ENCODE data around the gene SLC1A7.

Gene SLC1A7

DNA sequence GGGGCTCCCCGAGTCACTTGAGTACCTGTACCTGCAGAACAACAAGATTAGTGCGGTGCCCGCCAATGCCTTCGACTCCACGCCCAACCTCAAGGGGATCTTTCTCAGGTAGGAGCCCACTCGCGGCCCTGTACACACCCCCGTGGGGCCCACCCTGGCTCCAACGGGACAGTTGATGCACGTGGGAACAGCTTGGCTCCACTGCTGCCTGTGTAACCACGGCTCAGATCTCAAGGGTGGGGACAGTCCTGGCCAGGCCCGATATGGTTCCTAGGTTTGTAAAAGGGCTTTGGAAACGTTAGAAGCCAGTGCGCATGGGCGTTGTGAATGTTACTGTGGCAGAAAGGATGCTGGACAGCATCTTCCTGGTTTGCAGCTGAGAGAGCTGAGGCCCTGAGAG lies 61.7 kb downstream of the SLC1A7 start:
- no peak overlapping the region for H2AFZ ChIP-seq (ENCODE audit: low read length, unreplicated experiment)
- H3K79me2 ChIP-seq (ENCODE audit: control insufficient read depth, insufficient read depth, low read length, unreplicated experiment) = no peaks in the 10 kb centered on the region
- H3K27me3 ChIP-seq (ENCODE audit: insufficient read depth, low read length) = no peaks in the 10 kb centered on the region
- H3K36me3 ChIP-seq (ENCODE audit: insufficient read depth, low read length) = no peaks in the 10 kb centered on the region
- H3K4me1 ChIP-seq (ENCODE audit: control insufficient read depth, insufficient read depth, low read length, unreplicated experiment) = no peaks in the 10 kb centered on the region
- H3K4me3 ChIP-seq (ENCODE audit: low read depth, low read length) = no peak overlapping the region
- no peak overlapping the region for H3K27ac ChIP-seq (ENCODE audit: low read depth, low read length)

DNA sequence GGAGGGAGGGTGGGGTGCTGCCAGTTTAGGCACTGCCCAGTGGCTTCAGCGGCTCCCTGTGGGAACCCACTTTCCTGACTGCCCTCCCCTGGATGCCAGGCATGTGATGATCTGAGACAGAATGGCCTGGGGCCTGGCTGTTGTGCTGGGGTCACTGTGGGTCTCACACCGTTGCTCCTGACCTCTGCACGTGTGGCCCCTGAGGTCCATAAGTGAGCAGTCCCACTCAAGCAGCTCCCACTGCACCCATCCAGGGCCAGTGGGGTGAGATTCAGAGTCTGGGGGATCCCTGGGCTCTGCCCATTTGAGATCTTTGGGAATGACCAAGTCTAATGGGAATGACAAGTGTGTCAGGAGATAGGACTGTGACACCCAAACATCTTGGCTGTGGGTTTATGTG lies 62.4 kb downstream of the SLC1A7 start:
- Histone ChIP-seq H3K27me3 (ENCODE audit: insufficient read depth, low read length) (no peaks in the 10 kb centered on the region), H3K27ac (ENCODE audit: low read depth, low read length) (no peak overlapping the region), H3K4me3 (ENCODE audit: low read depth, low read length) (no peak overlapping the region)

DNA sequence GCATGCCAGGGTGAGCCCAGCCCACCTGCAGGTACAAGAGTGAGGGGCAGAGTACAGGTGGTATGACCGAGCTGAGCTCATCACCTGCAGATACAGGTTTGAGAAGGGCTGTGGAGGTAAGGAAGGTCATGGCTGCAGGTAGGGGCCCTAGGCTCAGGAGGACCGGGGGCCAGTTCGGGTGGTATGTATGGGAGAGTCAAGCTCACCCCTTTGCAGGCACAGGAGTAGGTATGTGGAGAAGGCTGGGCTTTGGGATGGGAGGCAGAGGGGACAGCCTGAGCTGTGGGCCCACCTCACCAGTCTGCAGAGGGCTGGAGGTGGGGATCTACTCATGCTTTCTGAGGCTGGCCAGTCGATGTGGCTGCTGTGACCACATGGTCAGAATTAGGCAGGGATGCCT lies 63.2 kb downstream of the SLC1A7 start:
- H3K27ac ChIP-seq (ENCODE audit: low read depth, low read length) = no peak overlapping the region
- no peak overlapping the region for H3K4me3 ChIP-seq (ENCODE audit: low read depth, low read length)
- no peaks in the 10 kb centered on the region for H3K36me3 ChIP-seq (ENCODE audit: insufficient read depth, low read length)
- H3K4me1 ChIP-seq (ENCODE audit: control insufficient read depth, insufficient read depth, low read length, unreplicated experiment) = no peaks in the 10 kb centered on the region
- no peaks in the 10 kb centered on the region for H3K27me3 ChIP-seq (ENCODE audit: insufficient read depth, low read length)
- no peak overlapping the region for H2AFZ ChIP-seq (ENCODE audit: low read length, unreplicated experiment)
- no peaks in the 10 kb centered on the region for H3K79me2 ChIP-seq (ENCODE audit: control insufficient read depth, insufficient read depth, low read length, unreplicated experiment)

More for the DNA sequence above, 62.4 kb downstream of the SLC1A7 start:
- Histone ChIP-seq H3K4me1 (ENCODE audit: control insufficient read depth, insufficient read depth, low read length, unreplicated experiment) (no peaks in the 10 kb centered on the region), H2AFZ (ENCODE audit: low read length, unreplicated experiment) (no peak overlapping the region), H3K79me2 (ENCODE audit: control insufficient read depth, insufficient read depth, low read length, unreplicated experiment) (no peaks in the 10 kb centered on the region), H3K36me3 (ENCODE audit: insufficient read depth, low read length) (no peaks in the 10 kb centered on the region)

DNA sequence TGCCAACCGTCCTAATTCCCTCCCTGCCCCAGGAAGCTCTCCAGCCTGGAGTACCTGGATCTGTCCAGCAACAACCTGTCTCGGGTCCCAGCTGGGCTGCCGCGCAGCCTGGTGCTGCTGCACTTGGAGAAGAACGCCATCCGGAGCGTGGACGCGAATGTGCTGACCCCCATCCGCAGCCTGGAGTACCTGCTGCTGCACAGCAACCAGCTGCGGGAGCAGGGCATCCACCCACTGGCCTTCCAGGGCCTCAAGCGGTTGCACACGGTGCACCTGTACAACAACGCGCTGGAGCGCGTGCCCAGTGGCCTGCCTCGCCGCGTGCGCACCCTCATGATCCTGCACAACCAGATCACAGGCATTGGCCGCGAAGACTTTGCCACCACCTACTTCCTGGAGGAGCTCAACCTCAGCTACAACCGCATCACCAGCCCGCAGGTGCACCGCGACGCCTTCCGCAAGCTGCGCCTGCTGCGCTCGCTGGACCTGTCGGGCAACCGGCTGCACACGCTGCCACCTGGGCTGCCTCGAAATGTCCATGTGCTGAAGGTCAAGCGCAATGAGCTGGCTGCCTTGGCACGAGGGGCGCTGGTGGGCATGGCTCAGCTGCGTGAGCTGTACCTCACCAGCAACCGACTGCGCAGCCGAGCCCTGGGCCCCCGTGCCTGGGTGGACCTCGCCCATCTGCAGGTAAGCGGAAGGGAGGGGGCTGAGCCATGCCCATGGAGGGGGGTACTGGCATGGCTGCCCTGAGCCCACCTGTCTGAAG lies 63.9 kb downstream of the SLC1A7 start:
- H3K27me3 ChIP-seq (ENCODE audit: insufficient read depth, low read length) = no peaks in the 10 kb centered on the region
- no peak overlapping the region for H3K4me3 ChIP-seq (ENCODE audit: low read depth, low read length)
- H3K4me1 ChIP-seq (ENCODE audit: control insufficient read depth, insufficient read depth, low read length, unreplicated experiment) = no peaks in the 10 kb centered on the region
- H3K27ac ChIP-seq (ENCODE audit: low read depth, low read length) = no peak overlapping the region
- H3K79me2 ChIP-seq (ENCODE audit: control insufficient read depth, insufficient read depth, low read length, unreplicated experiment) = no peaks in the 10 kb centered on the region
- H2AFZ ChIP-seq (ENCODE audit: low read length, unreplicated experiment) = no peak overlapping the region
- no peaks in the 10 kb centered on the region for H3K36me3 ChIP-seq (ENCODE audit: insufficient read depth, low read length)

DNA sequence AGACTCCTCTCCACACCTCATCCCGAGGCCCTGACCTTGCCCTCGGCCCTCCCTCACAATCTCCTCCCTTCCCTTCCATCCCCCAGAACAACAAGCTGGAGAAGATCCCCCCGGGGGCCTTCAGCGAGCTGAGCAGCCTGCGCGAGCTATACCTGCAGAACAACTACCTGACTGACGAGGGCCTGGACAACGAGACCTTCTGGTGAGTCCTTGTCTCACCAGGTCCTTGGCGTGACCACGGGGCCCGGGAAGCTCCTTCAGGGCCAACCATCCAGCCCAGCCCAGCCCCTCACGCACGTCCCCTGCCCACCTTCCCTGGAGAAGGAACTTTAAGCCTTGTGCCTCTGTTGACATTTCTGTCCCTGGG lies 64.9 kb downstream of the SLC1A7 start:
- Histone ChIP-seq H3K27ac (ENCODE audit: low read depth, low read length) (no peak overlapping the region), H3K4me1 (ENCODE audit: control insufficient read depth, insufficient read depth, low read length, unreplicated experiment) (no peaks in the 10 kb centered on the region)

DNA sequence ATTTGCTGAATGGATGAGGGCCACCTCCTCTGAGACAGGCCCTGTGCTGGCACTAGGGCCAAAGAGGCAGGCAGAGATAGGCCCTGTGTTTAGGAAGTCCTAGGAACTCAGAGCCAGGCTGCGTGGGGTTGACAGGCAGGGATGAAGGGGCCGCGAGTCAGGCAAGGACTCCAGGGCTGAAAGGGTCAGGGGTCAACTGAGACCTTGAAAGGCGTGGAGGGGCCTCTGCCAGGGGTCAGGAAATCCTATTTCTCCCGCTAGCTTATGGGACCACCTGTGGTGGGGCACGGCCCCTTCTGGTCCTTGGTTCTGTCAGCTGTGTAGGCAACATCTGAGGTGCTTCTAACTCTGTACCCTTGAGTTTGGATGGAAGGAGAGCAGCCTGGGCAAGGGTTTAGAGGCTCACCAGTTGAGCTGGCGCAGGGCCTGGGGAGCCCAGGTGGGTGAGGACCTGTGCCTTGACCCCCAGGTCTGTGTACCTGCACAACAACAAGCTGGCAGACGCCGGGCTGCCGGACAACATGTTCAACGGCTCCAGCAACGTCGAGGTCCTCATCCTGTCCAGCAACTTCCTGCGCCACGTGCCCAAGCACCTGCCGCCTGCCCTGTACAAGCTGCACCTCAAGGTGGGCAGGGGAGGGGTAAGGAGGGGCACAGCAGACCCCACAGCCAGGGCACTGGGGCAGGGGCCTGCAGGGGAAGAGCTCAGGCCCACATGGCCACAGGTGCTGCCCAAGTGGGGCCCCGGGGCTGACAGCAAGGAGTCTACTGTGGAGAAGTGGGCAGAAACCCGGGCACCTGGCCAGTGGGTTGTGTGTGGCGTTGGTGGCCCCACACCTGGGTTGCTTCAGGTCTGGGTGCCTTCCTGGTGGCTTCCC lies 65.5 kb downstream of the SLC1A7 start:
- H3K36me3 ChIP-seq (ENCODE audit: insufficient read depth, low read length) = no peaks in the 10 kb centered on the region
- H3K27me3 ChIP-seq (ENCODE audit: insufficient read depth, low read length) = no peaks in the 10 kb centered on the region
- no peak overlapping the region for H3K4me3 ChIP-seq (ENCODE audit: low read depth, low read length)
- no peak overlapping the region for H3K27ac ChIP-seq (ENCODE audit: low read depth, low read length)
- H2AFZ ChIP-seq (ENCODE audit: low read length, unreplicated experiment) = no peak overlapping the region
- H3K4me1 ChIP-seq (ENCODE audit: control insufficient read depth, insufficient read depth, low read length, unreplicated experiment) = no peaks in the 10 kb centered on the region
- no peaks in the 10 kb centered on the region for H3K79me2 ChIP-seq (ENCODE audit: control insufficient read depth, insufficient read depth, low read length, unreplicated experiment)

More for the DNA sequence above, 64.9 kb downstream of the SLC1A7 start:
- H3K4me3 ChIP-seq (ENCODE audit: low read depth, low read length) = no peak overlapping the region
- no peaks in the 10 kb centered on the region for H3K79me2 ChIP-seq (ENCODE audit: control insufficient read depth, insufficient read depth, low read length, unreplicated experiment)
- no peak overlapping the region for H2AFZ ChIP-seq (ENCODE audit: low read length, unreplicated experiment)
- no peaks in the 10 kb centered on the region for H3K36me3 ChIP-seq (ENCODE audit: insufficient read depth, low read length)
- H3K27me3 ChIP-seq (ENCODE audit: insufficient read depth, low read length) = no peaks in the 10 kb centered on the region

DNA sequence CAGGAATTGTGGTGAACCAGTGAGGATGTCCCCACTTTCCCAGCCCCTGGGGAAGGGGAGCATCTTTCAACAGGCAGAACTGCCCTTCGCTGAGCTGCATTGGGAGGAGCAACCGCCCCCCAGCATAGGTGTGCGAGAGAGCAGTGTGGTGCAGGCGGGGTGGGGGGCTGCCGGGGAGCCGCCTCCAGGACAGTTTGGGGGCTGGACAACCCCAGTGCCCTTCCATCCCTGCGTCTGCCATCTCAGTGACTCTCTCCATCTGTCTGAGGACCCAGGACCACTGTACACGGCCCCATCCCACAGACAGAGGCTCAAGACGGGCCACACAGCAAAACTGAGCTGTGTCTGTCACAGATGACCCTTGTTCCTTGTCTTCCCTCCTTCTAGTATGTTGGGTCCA lies 66.3 kb downstream of the SLC1A7 start:
- Histone ChIP-seq H3K27me3 (ENCODE audit: insufficient read depth, low read length) (no peaks in the 10 kb centered on the region), H2AFZ (ENCODE audit: low read length, unreplicated experiment) (no peak overlapping the region), H3K4me1 (ENCODE audit: control insufficient read depth, insufficient read depth, low read length, unreplicated experiment) (no peaks in the 10 kb centered on the region), H3K27ac (ENCODE audit: low read depth, low read length) (no peak overlapping the region), H3K79me2 (ENCODE audit: control insufficient read depth, insufficient read depth, low read length, unreplicated experiment) (no peaks in the 10 kb centered on the region), H3K4me3 (ENCODE audit: low read depth, low read length) (no peak overlapping the region), H3K36me3 (ENCODE audit: insufficient read depth, low read length) (no peaks in the 10 kb centered on the region)

DNA sequence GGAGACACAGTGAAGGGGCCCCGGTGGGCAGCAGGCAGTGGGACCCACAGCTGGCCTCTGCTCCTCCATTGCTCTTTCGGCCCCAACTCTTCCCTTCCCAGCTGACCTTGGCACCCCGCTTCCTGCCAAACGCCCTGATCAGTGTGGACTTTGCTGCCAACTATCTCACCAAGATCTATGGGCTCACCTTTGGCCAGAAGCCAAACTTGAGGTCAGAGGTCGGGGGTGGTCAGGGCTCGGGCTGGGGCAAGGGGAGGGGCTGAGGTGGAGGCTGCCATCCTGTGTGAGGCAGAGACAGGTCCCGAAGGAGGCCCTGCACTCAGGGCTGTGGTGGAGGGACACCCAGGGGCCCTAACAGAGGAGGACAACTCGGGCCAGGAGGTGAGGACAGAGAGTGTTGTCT lies 66.7 kb downstream of the SLC1A7 start:
- H3K4me3 ChIP-seq (ENCODE audit: low read depth, low read length) = no peak overlapping the region
- H3K79me2 ChIP-seq (ENCODE audit: control insufficient read depth, insufficient read depth, low read length, unreplicated experiment) = no peaks in the 10 kb centered on the region
- no peak overlapping the region for H3K27ac ChIP-seq (ENCODE audit: low read depth, low read length)
- H3K36me3 ChIP-seq (ENCODE audit: insufficient read depth, low read length) = no peaks in the 10 kb centered on the region
- no peaks in the 10 kb centered on the region for H3K27me3 ChIP-seq (ENCODE audit: insufficient read depth, low read length)
- no peak overlapping the region for H2AFZ ChIP-seq (ENCODE audit: low read length, unreplicated experiment)
- no peaks in the 10 kb centered on the region for H3K4me1 ChIP-seq (ENCODE audit: control insufficient read depth, insufficient read depth, low read length, unreplicated experiment)

DNA sequence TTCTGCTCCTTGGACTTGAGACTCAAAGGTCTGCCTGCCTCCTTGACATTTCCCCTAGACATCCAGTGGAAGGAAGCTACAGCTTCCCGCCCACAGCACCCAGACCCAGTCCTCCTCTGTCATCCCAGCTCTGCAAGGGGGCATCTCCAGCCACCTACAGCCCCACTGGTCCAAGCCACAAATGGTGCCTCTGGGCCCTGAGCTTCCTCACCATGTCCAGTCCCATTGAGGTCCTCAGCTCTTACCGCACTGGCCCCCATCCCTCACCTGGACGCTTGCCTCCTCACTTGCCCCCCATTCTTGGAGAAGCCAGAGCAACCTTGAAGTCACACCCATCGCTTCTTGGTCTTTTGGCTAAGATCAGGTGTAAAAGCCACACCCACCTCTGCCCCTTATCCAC lies 67.2 kb downstream of the SLC1A7 start:
- Histone ChIP-seq H3K79me2 (ENCODE audit: control insufficient read depth, insufficient read depth, low read length, unreplicated experiment) (no peaks in the 10 kb centered on the region), H3K27me3 (ENCODE audit: insufficient read depth, low read length) (no peaks in the 10 kb centered on the region), H3K27ac (ENCODE audit: low read depth, low read length) (no peak overlapping the region), H2AFZ (ENCODE audit: low read length, unreplicated experiment) (no peak overlapping the region), H3K4me3 (ENCODE audit: low read depth, low read length) (no peak overlapping the region), H3K36me3 (ENCODE audit: insufficient read depth, low read length) (no peaks in the 10 kb centered on the region), H3K4me1 (ENCODE audit: control insufficient read depth, insufficient read depth, low read length, unreplicated experiment) (no peaks in the 10 kb centered on the region)

DNA sequence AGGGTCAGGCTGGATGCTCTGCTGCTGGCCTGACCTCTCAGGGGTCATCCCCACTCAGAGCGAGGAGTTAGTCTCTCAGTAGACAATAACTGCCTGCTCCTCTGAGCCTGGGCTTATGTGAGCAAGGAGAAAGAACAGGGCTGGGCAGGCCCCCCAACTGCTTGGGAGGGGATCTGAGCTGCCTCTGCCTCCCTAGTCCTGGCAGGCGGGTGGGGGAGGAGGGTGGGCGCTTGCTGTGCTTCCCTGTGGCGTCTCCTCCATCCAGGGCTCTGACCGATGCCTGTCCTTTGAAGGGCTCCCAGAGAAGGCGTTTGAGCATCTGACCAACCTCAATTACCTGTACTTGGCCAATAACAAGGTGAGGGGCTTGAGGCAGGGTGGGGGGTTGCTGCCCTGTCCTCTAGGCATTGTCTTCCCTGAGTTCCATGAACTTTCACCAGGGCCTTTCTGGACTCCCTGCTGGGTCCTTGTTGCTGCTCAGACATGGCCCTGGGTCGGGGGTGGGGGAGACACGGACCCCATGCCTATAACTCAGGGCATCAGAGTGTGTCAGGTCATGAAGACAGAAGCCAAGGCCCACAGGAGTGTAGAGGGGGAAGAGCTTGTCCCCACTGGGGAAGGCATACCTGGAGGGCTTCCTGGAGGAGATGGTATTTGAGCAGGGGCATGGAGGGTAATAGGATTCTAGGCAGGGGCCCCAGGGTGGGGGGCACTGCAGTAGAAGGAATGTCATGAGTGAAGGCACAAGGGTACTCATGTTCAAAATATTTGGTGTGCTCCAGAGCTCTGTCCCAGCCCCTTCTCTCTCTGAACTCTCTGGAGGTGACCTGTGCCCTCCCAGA lies 67.9 kb downstream of the SLC1A7 start:
- no peaks in the 10 kb centered on the region for H3K4me1 ChIP-seq (ENCODE audit: control insufficient read depth, insufficient read depth, low read length, unreplicated experiment)
- H3K79me2 ChIP-seq (ENCODE audit: control insufficient read depth, insufficient read depth, low read length, unreplicated experiment) = no peaks in the 10 kb centered on the region
- no peaks in the 10 kb centered on the region for H3K27me3 ChIP-seq (ENCODE audit: insufficient read depth, low read length)
- H2AFZ ChIP-seq (ENCODE audit: low read length, unreplicated experiment) = no peak overlapping the region
- H3K36me3 ChIP-seq (ENCODE audit: insufficient read depth, low read length) = no peaks in the 10 kb centered on the region
- H3K27ac ChIP-seq (ENCODE audit: low read depth, low read length) = no peak overlapping the region
- no peak overlapping the region for H3K4me3 ChIP-seq (ENCODE audit: low read depth, low read length)

All from ACC112 (cell line).